Non-pigmented ciliary epithelial cell (primary cell): ENCODE measurements around the gene TNNC1.

ENCODE experiments used
- DNase-seq: peaks from one replicate; pipeline ENCODE4 v3.0.0-alpha.2; 2010; ENCODE audit warnings: low read depth

The TNNC1 gene

GRCh38 chr3:52430416-52430810 is 23.4 kb downstream of the TNNC1 start:
- no peak for DNase-seq

- no peak for DNase-seq
Measured at GRCh38 chr3:52429779-52430415, 23.9 kb downstream of the TNNC1 start.

DNA sequence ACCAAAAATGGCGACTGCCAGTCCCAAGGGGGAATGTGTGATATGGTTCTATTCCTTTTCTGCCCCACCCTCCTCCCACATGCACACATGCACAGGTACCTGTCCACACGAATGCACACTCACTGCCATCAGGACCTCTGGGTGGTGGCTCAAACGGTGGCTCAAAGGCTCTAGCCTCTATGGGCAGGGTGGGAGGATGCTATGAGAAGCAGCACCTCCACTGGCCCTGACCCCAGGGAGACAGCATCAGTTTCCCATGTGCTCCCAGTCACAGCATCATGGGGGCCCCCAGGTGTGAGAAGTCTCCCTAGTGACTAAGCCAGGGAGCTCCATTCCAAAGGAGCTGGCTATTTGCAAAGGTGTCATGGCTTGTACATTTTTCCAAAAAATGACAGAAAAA is 24.8 kb downstream of the TNNC1 start:
- no peak for DNase-seq

GRCh38 chr3:52428151-52429005 is 25.5 kb downstream of the TNNC1 start:
- no peak for DNase-seq

DNA sequence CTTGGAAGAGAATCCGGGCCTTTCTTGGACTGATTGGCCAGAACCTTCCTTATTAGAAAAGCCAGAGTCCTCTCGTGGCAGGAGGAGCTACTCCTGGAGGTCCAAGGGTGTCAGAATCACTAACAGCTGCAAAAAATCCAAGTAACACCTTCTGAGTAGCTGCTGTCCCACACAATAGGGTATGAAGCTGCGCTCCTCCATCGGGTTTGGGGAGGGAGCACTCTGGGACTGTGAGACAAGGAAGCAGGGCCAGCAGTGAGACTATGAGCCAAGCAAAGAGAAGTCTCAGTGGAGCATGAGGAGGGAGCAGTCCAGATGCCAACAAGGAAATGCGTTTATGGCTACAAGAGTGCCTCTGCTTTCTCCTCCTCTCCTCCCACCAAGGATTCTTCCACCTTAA is 30.7 kb downstream of the TNNC1 start:
- no peak for DNase-seq

DNA sequence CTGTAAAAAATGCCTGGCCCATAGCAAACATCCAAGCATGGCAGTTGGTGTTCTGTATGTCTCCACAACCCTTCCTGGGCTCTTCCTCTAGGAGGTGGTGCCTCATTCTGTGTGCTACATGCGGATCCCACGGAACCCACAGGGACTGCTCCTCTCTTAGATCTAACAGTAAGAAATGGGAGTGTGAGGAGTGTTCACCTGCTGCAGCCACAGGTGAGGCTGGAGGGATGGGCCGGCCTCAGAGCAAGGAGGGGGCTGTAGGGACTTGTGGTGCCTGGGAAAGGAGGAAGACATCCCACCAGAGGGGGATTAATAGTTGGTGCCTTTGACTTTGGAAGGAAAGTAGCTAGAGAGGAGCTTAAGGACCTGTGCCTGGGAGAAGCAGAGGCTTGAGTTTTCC is 31.2 kb downstream of the TNNC1 start:
- DNase-seq = no peak

- no peak for DNase-seq
Measured at GRCh38 chr3:52420388-52420787, 33.5 kb downstream of the TNNC1 start.

GRCh38 chr3:52415800-52416199 is 38.0 kb downstream of the TNNC1 start:
- no peak for DNase-seq

DNA sequence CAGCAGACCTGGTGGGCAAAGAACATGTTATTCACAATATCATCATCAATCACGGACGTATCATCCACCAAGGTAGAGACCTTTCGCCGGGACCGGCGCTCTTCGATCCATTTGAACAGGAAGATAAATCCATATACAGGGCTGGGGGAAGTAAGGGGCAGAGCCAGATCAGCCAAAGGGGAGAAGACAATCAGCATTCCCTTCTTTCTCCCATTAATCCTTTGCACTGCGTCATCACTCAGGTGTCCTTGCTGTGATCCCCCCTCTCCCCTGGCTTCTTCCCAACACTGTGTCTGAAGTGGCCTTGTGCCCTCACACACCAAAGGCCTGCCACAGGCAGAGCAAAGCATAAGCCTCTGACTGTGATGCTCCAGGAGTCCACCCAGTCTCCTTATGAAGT is 45.4 kb downstream of the TNNC1 start:
- DNase-seq = no peak

GRCh38 chr3:52407779-52408178 is 46.1 kb downstream of the TNNC1 start:
- DNase-seq = no peak

DNA sequence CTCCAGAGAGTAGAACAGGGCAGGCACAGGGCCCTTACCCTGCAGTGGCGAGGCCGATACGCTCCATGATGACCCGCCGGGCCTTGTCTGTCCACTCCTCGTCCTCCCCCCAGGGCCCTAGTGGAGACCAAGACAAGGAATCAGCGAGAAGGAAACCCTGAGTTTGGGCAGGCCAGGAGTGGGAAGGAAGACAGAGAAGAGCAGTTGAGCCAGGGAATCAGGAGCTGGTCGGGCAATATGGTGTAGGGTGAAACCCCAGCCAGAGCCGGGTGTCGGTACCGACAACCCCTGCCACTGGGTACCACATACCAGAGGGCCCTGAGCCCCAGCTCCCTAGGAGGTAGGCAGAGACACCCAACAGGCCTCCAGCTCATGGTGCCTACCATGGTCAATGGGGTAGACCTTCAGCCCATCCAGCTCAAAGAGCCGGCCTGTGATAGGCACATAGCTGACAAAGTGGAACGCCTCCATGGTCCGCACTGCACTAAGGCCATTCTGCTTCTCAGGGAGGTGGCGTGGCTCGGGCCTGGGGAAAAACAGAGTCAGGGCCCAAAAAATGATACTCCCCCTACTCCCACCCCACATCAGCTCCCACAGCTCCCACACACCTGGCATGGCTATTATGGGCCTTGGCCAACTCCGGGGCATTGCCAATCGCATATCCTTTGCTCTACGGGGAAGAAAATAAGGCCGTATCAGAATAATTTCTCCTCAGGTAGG is 46.9 kb downstream of the TNNC1 start:
- no peak for DNase-seq

DNA sequence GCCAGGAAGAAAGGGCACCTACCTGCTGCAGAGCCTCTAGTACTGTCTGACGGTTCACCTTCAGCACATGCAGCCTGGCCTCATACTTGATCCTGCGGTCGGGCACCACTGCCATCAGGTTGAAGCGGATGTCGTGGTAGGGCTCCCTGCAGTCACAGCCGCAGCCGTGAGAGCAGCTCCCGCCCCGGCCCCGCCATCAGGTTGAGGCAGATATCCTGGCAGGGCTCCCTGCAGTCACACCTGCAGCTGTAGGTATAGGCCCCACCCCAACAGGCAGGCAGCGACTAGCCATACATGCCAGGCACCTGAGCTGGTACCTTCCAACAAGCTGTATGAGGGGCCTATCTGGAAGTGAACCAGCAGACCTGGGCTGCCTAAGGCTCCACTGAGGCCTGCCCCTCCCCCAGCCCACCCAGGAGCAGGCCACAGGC is 47.6 kb downstream of the TNNC1 start:
- DNase-seq = no peak

DNA sequence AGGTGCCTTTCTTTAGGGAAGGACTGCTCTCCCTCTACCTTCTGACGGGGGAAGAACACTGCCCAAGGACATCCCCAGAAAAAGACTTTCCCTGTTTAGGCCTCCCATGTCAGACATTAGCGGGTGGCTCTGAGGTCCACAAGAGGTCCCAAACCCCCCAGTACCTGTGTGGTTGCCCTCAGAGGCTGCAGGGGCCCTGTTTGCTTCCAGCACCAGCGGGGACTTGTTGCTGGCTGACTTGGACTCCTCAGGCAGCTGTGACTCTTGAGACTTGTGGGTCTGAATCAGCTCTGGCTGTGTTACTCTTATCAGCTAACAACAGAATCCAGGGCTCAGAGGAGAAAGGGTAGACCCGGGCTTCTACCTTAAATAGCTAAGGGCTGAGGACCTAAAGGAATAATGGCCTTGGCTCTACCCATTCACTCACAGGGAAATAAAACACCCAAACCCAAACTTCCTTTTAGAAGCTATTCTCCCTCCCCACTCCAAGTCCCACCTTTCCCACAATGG is 48.2 kb downstream of the TNNC1 start:
- no peak for DNase-seq

- DNase-seq = no peak
Measured at GRCh38 chr3:52405066-52405465, 48.8 kb downstream of the TNNC1 start.

- no peak for DNase-seq
Measured at GRCh38 chr3:52404391-52404790, 49.5 kb downstream of the TNNC1 start.

- no peak for DNase-seq
Measured at GRCh38 chr3:52403955-52404354, 49.9 kb downstream of the TNNC1 start.

GRCh38 chr3:52403271-52403841 is 50.5 kb downstream of the TNNC1 start:
- no peak for DNase-seq

DNA sequence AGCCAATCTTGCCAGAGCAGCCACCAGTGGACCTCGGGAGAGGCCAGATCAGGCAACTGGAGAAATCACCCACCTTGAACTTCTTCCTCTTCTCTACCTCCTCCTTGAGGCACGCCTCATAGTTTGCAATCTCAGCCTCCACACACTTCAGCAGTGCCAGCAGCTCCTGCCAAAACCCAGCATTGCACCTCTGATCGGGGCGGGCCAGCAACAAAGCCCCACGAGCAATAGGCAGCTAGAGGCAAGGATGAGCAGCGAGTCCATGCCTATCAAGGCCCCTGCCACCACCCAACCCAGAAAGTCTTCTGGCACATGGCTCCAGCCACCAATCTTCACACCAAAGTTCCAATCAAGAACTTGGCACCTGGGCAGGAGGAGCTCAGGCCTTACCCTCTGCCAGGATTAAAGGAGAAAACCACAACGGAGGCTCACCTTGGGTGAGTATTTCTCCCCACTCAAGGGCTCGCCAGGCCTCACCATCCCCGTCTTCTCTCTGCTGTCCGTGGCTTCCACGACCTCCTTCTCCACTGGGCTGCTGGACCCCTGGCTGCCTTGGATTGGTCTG is 51.1 kb downstream of the TNNC1 start:
- no peak for DNase-seq

DNA sequence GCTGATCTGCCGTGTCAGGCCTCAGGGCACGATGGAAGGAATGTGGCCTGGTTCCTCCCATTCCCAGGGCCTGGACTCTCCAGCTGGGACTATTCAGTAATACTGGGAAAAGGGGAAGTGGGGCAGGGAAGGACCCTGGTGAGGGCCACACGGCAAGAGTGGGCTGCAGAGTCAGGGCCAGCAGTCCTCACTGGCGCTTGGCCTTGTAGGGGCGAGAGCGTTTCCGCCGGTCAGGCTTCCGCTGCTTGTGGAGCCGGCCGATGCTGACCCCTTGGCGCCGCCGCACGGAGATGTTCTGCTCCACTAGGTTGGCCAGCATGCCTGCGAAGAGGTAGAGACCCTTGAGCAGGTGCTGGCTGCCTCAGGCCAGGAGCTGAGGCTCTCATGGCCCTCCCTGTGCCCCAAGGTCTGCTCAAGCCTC is 51.7 kb downstream of the TNNC1 start:
- no peak for DNase-seq

GRCh38 chr3:52401551-52401950 is 52.3 kb downstream of the TNNC1 start:
- DNase-seq = no peak
